Activated CD4-positive, alpha-beta T cell treated with anti-CD3 and anti-CD28 coated beads, Interleukin-2, amount 10 ng/mL, durations not matched to agents 24 days and 14 days (primary cell): ENCODE results near the gene NXPH4. TPM values are rescaled to one million over a fixed set of nuclear protein-coding genes. Genes with fewer than 3 reads are reported as not detected.

Experiments used
- DNase-seq: peaks from one replicate; pipeline ENCODE4 v3.0.0; 2022
- H3K27ac Mint-ChIP-seq: one replicate; pipeline ENCODE4 v1.8.0; 2022; ENCODE audit warnings: mild to moderate bottlenecking, mixed read lengths
- H3K27me3 Mint-ChIP-seq: one replicate; pipeline ENCODE4 v1.8.0; 2022; ENCODE audit warnings: mixed read lengths
- H3K36me3 Mint-ChIP-seq: one replicate; pipeline ENCODE4 v1.8.0; 2022; ENCODE audit warnings: low read depth, mild to moderate bottlenecking, mixed read lengths
- H3K4me1 Mint-ChIP-seq: one replicate; pipeline ENCODE4 v1.8.0; 2021; ENCODE audit warnings: mixed read lengths
- H3K4me3 Mint-ChIP-seq: one replicate; pipeline ENCODE4 v1.8.0; 2022; ENCODE audit warnings: mild to moderate bottlenecking, moderate library complexity, mixed read lengths
- H3K9me3 Mint-ChIP-seq: one replicate; pipeline ENCODE4 v1.8.0; 2021; ENCODE audit warnings: mixed read lengths
- intact Hi-C: fragments of 100-400 bp; cut with micrococcal nuclease; formaldehyde crosslinking; loops from one replicate; pipeline ENCODE4 v1.15.1; 2023
- total RNA-seq: library from RNA; stranded (reverse); gene quantifications from 2 replicates; pipeline ENCODE4 v1.2.3, GENCODE V29; 2022

NXPH4 gene
- total RNA-seq, 1 donor from 2014 or later, result 0.47 TPM

GRCh38 chr12:57254506-57255280 lies 38.1 kb downstream of the NXPH4 start:
- Mint-ChIP-seq H3K27me3 (no peaks in the 10 kb centered on the region), H3K27ac (no peak overlapping the region), H3K36me3 (peaks cover 22% of the 10 kb centered on the region), H3K4me1 (no peaks in the 10 kb centered on the region), H3K9me3 (no peaks in the 10 kb centered on the region), H3K4me3 (no peak overlapping the region)
- intact Hi-C loops, result no loop called here
- DNase-seq, result no peak

GRCh38 chr12:57255916-57256315 lies 39.3 kb downstream of the NXPH4 start:
- Mint-ChIP-seq H3K27me3 (no peaks in the 10 kb centered on the region), H3K4me1 (no peaks in the 10 kb centered on the region), H3K36me3 (peaks cover 27% of the 10 kb centered on the region)

GRCh38 chr12:57258977-57259970 lies 42.7 kb downstream of the NXPH4 start:
- Mint-ChIP-seq H3K4me3 (no peak overlapping the region), H3K27me3 (no peaks in the 10 kb centered on the region), H3K36me3 (peaks cover 37% of the 10 kb centered on the region), H3K4me1 (peaks cover 5% of the 10 kb centered on the region), H3K9me3 (no peaks in the 10 kb centered on the region), H3K27ac (no peak overlapping the region)
- intact Hi-C loops, result no loop called here
- no peak for DNase-seq

More at GRCh38 chr12:57255916-57256315, 39.3 kb downstream of the NXPH4 start:
- intact Hi-C loops, result no loop called here
- H3K9me3 Mint-ChIP-seq, result no peaks in the 10 kb centered on the region
- H3K4me3 Mint-ChIP-seq, result no peak overlapping the region
- DNase-seq, result no peak
- no peak overlapping the region for H3K27ac Mint-ChIP-seq

GRCh38 chr12:57260366-57260765 lies 43.8 kb downstream of the NXPH4 start:
- H3K4me1 Mint-ChIP-seq, result peaks cover 5% of the 10 kb centered on the region
- peaks cover 42% of the 10 kb centered on the region for H3K36me3 Mint-ChIP-seq
- H3K27ac Mint-ChIP-seq, result no peak overlapping the region
- H3K9me3 Mint-ChIP-seq, result no peaks in the 10 kb centered on the region
- no peaks in the 10 kb centered on the region for H3K27me3 Mint-ChIP-seq
- no peak for DNase-seq
- intact Hi-C loops, result no loop called here
- H3K4me3 Mint-ChIP-seq, result no peak overlapping the region

GRCh38 chr12:57261428-57261865 lies 44.9 kb downstream of the NXPH4 start:
- Mint-ChIP-seq H3K36me3 (peaks cover 38% of the 10 kb centered on the region), H3K9me3 (no peaks in the 10 kb centered on the region), H3K4me3 (no peak overlapping the region), H3K27me3 (no peaks in the 10 kb centered on the region), H3K4me1 (peaks cover 5% of the 10 kb centered on the region), H3K27ac (no peak overlapping the region)
- intact Hi-C loops, result no loop called here
- DNase-seq, result no peak

GRCh38 chr12:57262126-57262822 lies 45.7 kb downstream of the NXPH4 start:
- Mint-ChIP-seq H3K27ac (no peak overlapping the region), H3K4me3 (no peak overlapping the region), H3K9me3 (no peaks in the 10 kb centered on the region), H3K4me1 (peaks cover 5% of the 10 kb centered on the region), H3K27me3 (no peaks in the 10 kb centered on the region), H3K36me3 (peaks cover 39% of the 10 kb centered on the region)
- no peak for DNase-seq
- intact Hi-C loops, result no loop called here

GRCh38 chr12:57263096-57263495 lies 46.5 kb downstream of the NXPH4 start:
- Mint-ChIP-seq H3K9me3 (no peaks in the 10 kb centered on the region), H3K27ac (no peak overlapping the region), H3K4me1 (peaks cover 5% of the 10 kb centered on the region), H3K27me3 (no peaks in the 10 kb centered on the region), H3K4me3 (no peak overlapping the region), H3K36me3 (peaks cover 42% of the 10 kb centered on the region)
- intact Hi-C loops, result loop anchor here (1.0 kb wide), 1 partner anchor 190 kb away; no protein-coding TSS in a partner anchor
- no peak for DNase-seq

GRCh38 chr12:57266681-57267080 lies 50.1 kb downstream of the NXPH4 start:
- Mint-ChIP-seq H3K4me3 (no peak overlapping the region), H3K27me3 (no peaks in the 10 kb centered on the region), H3K4me1 (peaks cover 14% of the 10 kb centered on the region), H3K36me3 (peaks cover 49% of the 10 kb centered on the region), H3K27ac (peak overlapping the region; percentile 63), H3K9me3 (no peaks in the 10 kb centered on the region)
- DNase-seq, result no peak
- intact Hi-C loops, result no loop called here

- Mint-ChIP-seq H3K27ac (peak overlapping the region; percentile 78), H3K36me3 (peaks cover 53% of the 10 kb centered on the region), H3K9me3 (no peaks in the 10 kb centered on the region), H3K4me3 (no peak overlapping the region), H3K4me1 (peaks cover 14% of the 10 kb centered on the region), H3K27me3 (no peaks in the 10 kb centered on the region)
- DNase-seq, result no peak
- intact Hi-C loops, result no loop called here
Measured at GRCh38 chr12:57268264-57268663, 51.7 kb downstream of the NXPH4 start.

- no peak for DNase-seq
- Mint-ChIP-seq H3K4me3 (no peak overlapping the region), H3K4me1 (peaks cover 13% of the 10 kb centered on the region), H3K27me3 (no peaks in the 10 kb centered on the region), H3K36me3 (peaks cover 54% of the 10 kb centered on the region), H3K27ac (no peak overlapping the region), H3K9me3 (no peaks in the 10 kb centered on the region)
- intact Hi-C loops, result no loop called here
Measured at GRCh38 chr12:57270966-57271470, 54.4 kb downstream of the NXPH4 start.

GRCh38 chr12:57272337-57273151 lies 56.0 kb downstream of the NXPH4 start:
- peaks cover 13% of the 10 kb centered on the region for H3K4me1 Mint-ChIP-seq
- peaks cover 58% of the 10 kb centered on the region for H3K36me3 Mint-ChIP-seq
- no peak overlapping the region for H3K4me3 Mint-ChIP-seq
- H3K27ac Mint-ChIP-seq, result no peak overlapping the region
- H3K27me3 Mint-ChIP-seq, result no peaks in the 10 kb centered on the region
- no peaks in the 10 kb centered on the region for H3K9me3 Mint-ChIP-seq
- no peak for DNase-seq
- intact Hi-C loops, result no loop called here

GRCh38 chr12:57273516-57273915 lies 56.9 kb downstream of the NXPH4 start:
- H3K4me3 Mint-ChIP-seq, result no peak overlapping the region
- H3K27ac Mint-ChIP-seq, result no peak overlapping the region
- H3K36me3 Mint-ChIP-seq, result peaks cover 57% of the 10 kb centered on the region
- no peaks in the 10 kb centered on the region for H3K27me3 Mint-ChIP-seq
- peaks cover 8% of the 10 kb centered on the region for H3K4me1 Mint-ChIP-seq
- DNase-seq, result no peak
- H3K9me3 Mint-ChIP-seq, result no peaks in the 10 kb centered on the region
- intact Hi-C loops, result no loop called here
